Esophagus muscularis mucosa (tissue), 4 donors: ENCODE measurements around the gene KMO. TPM values are rescaled to one million over a fixed set of nuclear protein-coding genes. Genes with fewer than 3 reads are reported as not detected.

ENCODE experiments used
- DNase-seq: peaks from one replicate; pipeline ENCODE4 v3.0.0-alpha.2; 2017; ENCODE audit errors: extremely low spot score
- H3K27ac ChIP-seq, 4 donors: fragments of 200-600 bp; sonication (generic); replicated peaks in 1 of 4; 1 replicate in 3 of 4; 2 replicates in 1 of 4; pipeline ENCODE4 v1.5.1; 2016 to 2019; ENCODE audit warnings: mild to moderate bottlenecking in 1 of 4
- H3K27me3 ChIP-seq, 4 donors: fragments of 200-600 bp; sonication (generic); one replicate each; pipeline versions ENCODE4 v1.5.1 to v1.6.0; 2016 to 2019
- H3K36me3 ChIP-seq, 4 donors: fragments of 200-600 bp; sonication (generic); one replicate each; pipeline ENCODE4 v1.5.1; 2016 to 2019
- H3K4me1 ChIP-seq, 4 donors: fragments of 200-600 bp; sonication (generic); one replicate each; pipeline ENCODE4 v1.5.1; 2016 to 2019
- H3K4me3 ChIP-seq, 4 donors: fragments of 200-600 bp; sonication (generic); 1 replicate in 2 of 4; 2 replicates in 2 of 4; pipeline ENCODE4 v1.5.1; 2016 to 2019; ENCODE audit warnings: mild to moderate bottlenecking in 4 of 4, moderate library complexity in 1 of 4
- H3K9me3 ChIP-seq, 4 donors: fragments of 200-600 bp; sonication (generic); 1 replicate in 3 of 4; 2 replicates in 1 of 4; pipeline ENCODE4 v1.5.1; 2016 to 2019
- CTCF ChIP-seq, 3 experiments: fragments of 200-600 bp in 2 of 3; fragments of 450-650 bp in 1 of 3; sonication (generic) in 2 of 3; IDR thresholded peaks; one replicate each; pipeline ENCODE4 v1.5.1; 2017 to 2019; ENCODE audit warnings: antibody characterized with exemption in 3 of 3, mild to moderate bottlenecking in 2 of 3, moderate library complexity in 1 of 3
- EP300 ChIP-seq: sonication (generic); formaldehyde crosslinking; IDR thresholded peaks from one replicate; pipeline ENCODE4 v1.6.1; 2017; ENCODE audit warnings: antibody characterized with exemption
- POLR2A ChIP-seq: fragments of 450-650 bp; IDR thresholded peaks from one replicate; pipeline ENCODE4 v1.6.1; 2017; ENCODE audit warnings: antibody characterized with exemption, moderate library complexity, mild to moderate bottlenecking, low read depth
- POLR2AphosphoS5 ChIP-seq, 2 donors: sonication (generic); formaldehyde crosslinking; IDR thresholded peaks; one replicate each; pipeline ENCODE4 v1.6.1; 2017; ENCODE audit warnings: antibody characterized with exemption in 2 of 2
- WGBS: methylation state at CpG from one replicate; pipeline ENCODE4 v1.1.5; 2018; 5-methylcytosine and 5-hydroxymethylcytosine counted together
- intact Hi-C: fragments of 100-400 bp; cut with DNase I; formaldehyde crosslinking; loops from one replicate; pipeline ENCODE4 v1.15.1; 2023
- total RNA-seq, 4 donors: library from RNA; depleted of rRNA; stranded (reverse); fragments of >200 nt; gene quantifications; one replicate each; pipeline versions ENCODE4 v1.1.0 to v1.2.1, GENCODE V29; 2016

Gene KMO
- total RNA-seq, 4 donors from 2014 or later, result 0.29 to 0.83 (median 0.42) TPM; not detected in 1

DNA sequence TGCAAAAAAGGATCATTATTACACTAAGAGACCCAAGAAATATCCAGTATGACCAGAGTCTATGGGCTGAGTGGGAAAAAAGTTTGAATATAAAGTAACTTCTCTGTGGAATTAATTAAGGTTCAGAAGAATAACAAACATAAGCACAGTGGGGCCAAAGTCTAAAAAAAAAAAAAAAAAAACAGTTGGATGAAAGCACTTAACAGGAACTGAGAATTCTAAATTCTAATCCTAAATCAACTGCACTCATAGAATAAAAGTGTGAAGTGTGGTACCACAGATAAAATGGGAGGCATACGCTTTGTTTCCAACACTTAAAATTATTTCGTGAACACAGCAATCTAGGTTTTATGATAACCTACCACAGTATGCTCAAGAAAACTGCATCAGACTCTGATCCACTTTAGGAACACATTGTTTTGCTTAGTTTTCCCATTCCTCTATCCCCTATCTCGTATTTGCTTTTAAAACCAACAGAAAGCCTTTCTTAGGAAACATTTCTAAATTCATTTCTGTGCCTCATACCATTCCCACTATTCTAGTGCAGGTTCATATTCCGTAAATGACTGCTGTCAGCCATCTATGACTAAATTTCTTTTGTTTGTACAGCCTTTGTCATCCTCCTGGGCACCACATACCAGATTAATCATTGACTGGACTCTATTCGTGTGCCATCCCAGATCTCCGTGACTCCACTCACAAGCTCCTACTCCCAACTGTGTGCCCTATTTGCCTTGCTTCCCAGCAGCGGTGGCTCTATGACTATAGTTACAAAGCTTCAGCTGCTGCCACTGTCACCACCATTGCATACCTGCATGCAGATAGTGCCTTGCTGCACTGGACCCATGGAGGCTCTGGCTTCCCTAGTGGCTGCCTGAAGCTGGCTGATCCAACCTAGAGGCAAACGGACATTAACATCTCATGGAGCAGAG, 83.1 kb downstream of the KMO start:
- Histone ChIP-seq H3K9me3 (no peaks in the 10 kb centered on the region), H3K27ac (no peak overlapping the region), H3K36me3 (no peaks in the 10 kb centered on the region), H3K4me1 (peaks cover 0 to 4% (median 0%) of the 10 kb centered on the region in 4 donors), H3K4me3 (no peak overlapping the region), H3K27me3 (peaks cover 0 to 6% (median 0%) of the 10 kb centered on the region in 4 donors)
- intact Hi-C loops, result loop anchor here (10.0 kb wide), 1 partner anchor 229 kb away; the partner anchor contains the start of gene EXO1
- TF ChIP-seq EP300, result no peak
- TF ChIP-seq POLR2A, result no peak
- no peak for TF ChIP-seq CTCF (IDR thresholded peaks at IDR 0.05)
- no peak for TF ChIP-seq POLR2AphosphoS5 (IDR thresholded peaks at IDR 0.05)
- WGBS, result 83% methylated on average over 8 of the region's 8 CpGs
- no peak for DNase-seq

- intact Hi-C loops, result loop anchor here (10.0 kb wide), 1 partner anchor 227 kb away; the partner anchor contains the start of gene EXO1
- no peaks in the 10 kb centered on the region for H3K4me1 ChIP-seq
- no peak overlapping the region for H3K27ac ChIP-seq
- DNase-seq, result no peak
- 95% methylated on average over 7 of the region's 7 CpGs for WGBS
- no peak for TF ChIP-seq POLR2AphosphoS5 (IDR thresholded peaks at IDR 0.05)
- TF ChIP-seq EP300, result no peak
- no peak for TF ChIP-seq CTCF (IDR thresholded peaks at IDR 0.05)
- TF ChIP-seq POLR2A, result no peak
- no peak overlapping the region for H3K4me3 ChIP-seq
- H3K27me3 ChIP-seq, result peaks cover 0 to 6% (median 0%) of the 10 kb centered on the region in 4 donors
- no peaks in the 10 kb centered on the region for H3K9me3 ChIP-seq
- no peaks in the 10 kb centered on the region for H3K36me3 ChIP-seq
Measured at GRCh38 chr1:241617426-241617825, 85.2 kb downstream of the KMO start.

- intact Hi-C loops, result no loop called here
- TF ChIP-seq POLR2A (no peak), POLR2AphosphoS5 (IDR thresholded peaks at IDR 0.05) (no peak), CTCF (IDR thresholded peaks at IDR 0.05) (no peak), EP300 (no peak)
- Histone ChIP-seq H3K9me3 (no peaks in the 10 kb centered on the region), H3K4me1 (no peaks in the 10 kb centered on the region), H3K36me3 (no peaks in the 10 kb centered on the region), H3K4me3 (no peak overlapping the region), H3K27ac (no peak overlapping the region), H3K27me3 (no peaks in the 10 kb centered on the region)
- 83% methylated on average over 5 of the region's 5 CpGs for WGBS
- DNase-seq, result no peak
Measured at GRCh38 chr1:241622669-241623068, 90.5 kb downstream of the KMO start.

DNA sequence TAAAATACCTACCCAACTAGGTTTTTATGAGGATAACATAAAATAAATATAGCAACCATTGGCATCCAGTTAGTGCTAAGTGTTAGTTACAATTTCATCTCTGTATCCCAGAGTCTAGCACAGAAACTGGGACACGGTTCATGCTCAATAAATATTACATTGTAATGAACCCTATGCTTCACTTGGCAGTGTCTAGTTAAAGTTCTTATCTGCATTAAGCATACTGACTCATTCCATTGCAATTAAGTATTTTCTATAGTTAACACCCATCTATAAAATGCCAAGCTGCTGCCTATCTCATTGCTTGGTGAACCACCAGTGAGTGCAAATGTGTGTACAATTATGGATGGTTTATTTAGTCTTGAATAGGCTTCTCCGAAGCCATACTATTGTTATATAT, 92.8 kb downstream of the KMO start:
- intact Hi-C loops, result no loop called here
- TF ChIP-seq POLR2A (no peak), EP300 (no peak), CTCF (IDR thresholded peaks at IDR 0.05) (no peak), POLR2AphosphoS5 (IDR thresholded peaks at IDR 0.05) (no peak)
- Histone ChIP-seq H3K27ac (no peak overlapping the region), H3K27me3 (no peaks in the 10 kb centered on the region), H3K9me3 (no peaks in the 10 kb centered on the region), H3K4me3 (no peak overlapping the region), H3K36me3 (no peaks in the 10 kb centered on the region), H3K4me1 (no peaks in the 10 kb centered on the region)
- WGBS, result 82% methylated on average over 2 of the region's 2 CpGs
- no peak for DNase-seq
